Osteoblast (primary cell): ENCODE measurements around the gene SYNPO. TPM values are rescaled to one million over a fixed set of nuclear protein-coding genes. Genes with fewer than 3 reads are reported as not detected.

ENCODE experiments used
- DNase-seq: peaks from one replicate; pipeline ENCODE4 v3.0.0; 2011; ENCODE audit warnings: low spot score, mixed read lengths; ENCODE audit not compliant: insufficient read length; ENCODE audit errors: missing footprints
- H2AFZ ChIP-seq: 2 replicates; pipeline ENCODE4 v1.6.0; 2011; ENCODE audit warnings: mild to moderate bottlenecking, low read length
- H3K27ac ChIP-seq: 2 replicates; pipeline ENCODE4 v1.5.1; 2011; ENCODE audit warnings: mild to moderate bottlenecking, low read depth, low read length, moderate library complexity
- H3K27me3 ChIP-seq: 2 replicates; pipeline ENCODE4 v1.6.0; 2012; ENCODE audit warnings: mild to moderate bottlenecking, control low read depth, inconsistent platforms, low read length, moderate library complexity; ENCODE audit not compliant: insufficient read depth
- H3K36me3 ChIP-seq: 2 replicates; pipeline ENCODE4 v1.5.1; 2011; ENCODE audit warnings: mild to moderate bottlenecking, low read length, control low read depth, moderate library complexity; ENCODE audit not compliant: insufficient read depth
- H3K4me1 ChIP-seq: 2 replicates; pipeline ENCODE4 v1.5.1; 2011; ENCODE audit warnings: mild to moderate bottlenecking, low read length, control low read depth, moderate library complexity; ENCODE audit not compliant: insufficient read depth
- H3K4me2 ChIP-seq: 2 replicates; pipeline ENCODE4 v1.6.0; 2011; ENCODE audit warnings: mild to moderate bottlenecking, low read length; ENCODE audit not compliant: insufficient read depth
- H3K4me3 ChIP-seq: fragments of 200-600 bp; sonication (generic); 3 replicates; pipeline ENCODE4 v1.5.1; 2012; ENCODE audit warnings: mild to moderate bottlenecking, low read length, inconsistent platforms; ENCODE audit not compliant: insufficient read depth
- H3K79me2 ChIP-seq: 2 replicates; pipeline ENCODE4 v1.6.0; 2012; ENCODE audit warnings: mild to moderate bottlenecking, low read length, control low read depth, inconsistent platforms; ENCODE audit not compliant: insufficient read depth
- H3K9me3 ChIP-seq: 2 replicates; pipeline ENCODE4 v1.5.1; 2011; ENCODE audit warnings: low read depth, low read length, control low read depth
- H4K20me1 ChIP-seq: 2 replicates; pipeline ENCODE4 v1.6.0; 2012; ENCODE audit warnings: mild to moderate bottlenecking, low read length, control low read depth; ENCODE audit not compliant: insufficient read depth
- total RNA-seq: library from RNA; depleted of rRNA; stranded (reverse); fragments of >200 nt; gene quantifications from 2 replicates; pipeline ENCODE4 v1.2.3, GENCODE V29; 2012
- TF ChIP-seq, protein P1 (sequence below): IDR thresholded peaks from 2 replicates; pipeline ENCODE4 v1.5.1; 2011; ENCODE audit warnings: mild to moderate bottlenecking, low read depth, low read length, moderate library complexity; ENCODE audit errors: extremely low read depth

The SYNPO gene
- total RNA-seq, 1 donor: 4.0 TPM

DNA sequence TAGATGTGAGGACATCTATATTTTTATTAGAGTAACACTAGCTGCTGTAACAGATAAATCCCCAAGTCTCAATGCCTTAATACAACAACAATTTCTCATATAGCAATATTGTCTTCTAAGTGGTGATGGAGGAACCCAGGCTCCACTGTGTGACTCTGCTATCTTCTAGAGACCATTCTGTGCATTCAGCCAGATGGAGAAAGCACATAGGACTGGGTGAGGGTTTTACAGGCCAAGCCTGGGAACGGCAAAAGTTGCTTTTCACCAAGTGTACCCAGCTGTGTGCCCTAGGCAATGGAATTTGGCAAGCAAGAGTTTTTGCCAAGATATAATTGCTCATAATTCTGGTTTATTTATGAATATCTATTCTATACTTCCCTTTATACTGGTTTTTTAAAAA is 48.7 kb downstream of the SYNPO start:
- TF ChIP-seq, protein P1, sequence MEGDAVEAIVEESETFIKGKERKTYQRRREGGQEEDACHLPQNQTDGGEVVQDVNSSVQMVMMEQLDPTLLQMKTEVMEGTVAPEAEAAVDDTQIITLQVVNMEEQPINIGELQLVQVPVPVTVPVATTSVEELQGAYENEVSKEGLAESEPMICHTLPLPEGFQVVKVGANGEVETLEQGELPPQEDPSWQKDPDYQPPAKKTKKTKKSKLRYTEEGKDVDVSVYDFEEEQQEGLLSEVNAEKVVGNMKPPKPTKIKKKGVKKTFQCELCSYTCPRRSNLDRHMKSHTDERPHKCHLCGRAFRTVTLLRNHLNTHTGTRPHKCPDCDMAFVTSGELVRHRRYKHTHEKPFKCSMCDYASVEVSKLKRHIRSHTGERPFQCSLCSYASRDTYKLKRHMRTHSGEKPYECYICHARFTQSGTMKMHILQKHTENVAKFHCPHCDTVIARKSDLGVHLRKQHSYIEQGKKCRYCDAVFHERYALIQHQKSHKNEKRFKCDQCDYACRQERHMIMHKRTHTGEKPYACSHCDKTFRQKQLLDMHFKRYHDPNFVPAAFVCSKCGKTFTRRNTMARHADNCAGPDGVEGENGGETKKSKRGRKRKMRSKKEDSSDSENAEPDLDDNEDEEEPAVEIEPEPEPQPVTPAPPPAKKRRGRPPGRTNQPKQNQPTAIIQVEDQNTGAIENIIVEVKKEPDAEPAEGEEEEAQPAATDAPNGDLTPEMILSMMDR: no peak
- Histone ChIP-seq H3K27ac (no peak overlapping the region), H3K9me3 (no peaks in the 10 kb centered on the region), H3K36me3 (peaks cover 37% of the 10 kb centered on the region), H3K27me3 (no peaks in the 10 kb centered on the region), H4K20me1 (peaks cover 11% of the 10 kb centered on the region), H3K4me3 (no peak overlapping the region), H2AFZ (no peak overlapping the region), H3K4me1 (peaks cover 2% of the 10 kb centered on the region), H3K4me2 (no peak overlapping the region), H3K79me2 (no peaks in the 10 kb centered on the region)
- no peak for DNase-seq

DNA sequence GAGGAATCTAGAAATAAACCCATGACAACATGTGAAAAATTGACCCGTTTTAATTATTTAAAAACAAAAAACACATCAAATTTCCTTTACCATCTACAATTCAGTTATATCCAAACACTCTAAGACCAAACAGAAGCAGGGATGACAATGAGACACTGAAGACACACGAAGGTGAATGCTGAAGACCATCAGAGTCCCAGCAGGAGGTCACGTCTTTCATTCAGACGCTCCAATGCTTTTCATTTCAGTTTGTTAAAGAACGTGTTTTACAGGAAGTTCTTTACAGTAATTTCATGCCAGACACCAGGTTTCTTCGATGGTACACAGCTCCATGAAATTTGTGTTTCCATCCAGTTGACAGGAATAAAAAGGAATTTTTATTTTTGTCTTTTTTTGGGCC is 50.3 kb downstream of the SYNPO start:
- Histone ChIP-seq H3K4me3 (no peak overlapping the region), H4K20me1 (peaks cover 23% of the 10 kb centered on the region), H3K79me2 (no peaks in the 10 kb centered on the region), H3K36me3 (peaks cover 53% of the 10 kb centered on the region), H3K27me3 (no peaks in the 10 kb centered on the region), H3K4me1 (peaks cover 12% of the 10 kb centered on the region), H2AFZ (no peak overlapping the region), H3K9me3 (no peaks in the 10 kb centered on the region), H3K27ac (no peak overlapping the region), H3K4me2 (no peak overlapping the region)
- DNase-seq: peak; percentile 31
- TF ChIP-seq, protein P1: no peak

DNA sequence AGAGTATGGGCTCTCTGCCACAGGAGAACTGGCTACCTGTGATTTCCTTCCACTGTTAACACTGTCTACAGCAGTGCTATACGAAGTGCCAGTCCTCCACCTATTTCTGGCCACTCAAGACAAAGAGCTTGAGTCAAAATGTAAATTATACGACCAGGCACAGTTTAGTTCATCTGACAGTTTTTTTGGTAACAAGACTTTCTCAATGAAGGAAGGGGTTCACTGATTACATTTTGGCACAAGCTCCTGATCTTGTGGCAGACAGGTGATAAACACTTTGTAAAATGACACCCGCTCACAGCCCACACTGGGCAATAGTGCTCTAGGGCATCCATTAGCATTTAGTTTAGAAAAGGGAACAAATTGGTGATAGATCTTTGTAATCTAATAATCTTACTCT is 51.8 kb downstream of the SYNPO start:
- Histone ChIP-seq H3K4me3 (no peak overlapping the region), H4K20me1 (peaks cover 23% of the 10 kb centered on the region), H3K27ac (no peak overlapping the region), H3K27me3 (no peaks in the 10 kb centered on the region), H3K4me2 (no peak overlapping the region), H3K9me3 (no peaks in the 10 kb centered on the region), H3K36me3 (peaks cover 69% of the 10 kb centered on the region), H3K79me2 (no peaks in the 10 kb centered on the region), H2AFZ (no peak overlapping the region), H3K4me1 (peaks cover 12% of the 10 kb centered on the region)
- TF ChIP-seq, protein P1: no peak
- DNase-seq: no peak

DNA sequence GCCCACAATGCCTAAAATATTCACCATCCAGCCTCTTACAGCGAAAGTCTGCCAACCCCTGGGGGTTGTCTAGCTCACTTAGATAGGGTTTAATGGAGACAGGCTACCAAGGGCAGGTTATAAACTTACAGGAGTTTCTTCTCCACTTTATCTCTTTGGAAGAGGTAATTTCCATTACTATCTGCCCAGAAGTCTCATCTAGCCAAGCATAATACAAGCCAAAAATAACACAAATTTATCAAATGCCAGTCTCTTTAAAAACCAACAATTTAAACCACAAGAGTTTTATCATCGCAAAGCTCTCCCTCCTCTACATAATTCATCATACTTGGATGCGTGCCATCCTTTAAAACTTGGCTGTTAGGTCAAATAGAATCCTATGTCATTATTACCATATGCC is 54.2 kb downstream of the SYNPO start:
- H2AFZ ChIP-seq: no peak overlapping the region
- TF ChIP-seq, protein P1: no peak
- H3K4me1 ChIP-seq: peaks cover 21% of the 10 kb centered on the region
- DNase-seq: no peak
- H3K27ac ChIP-seq: peak overlapping the region; percentile 9
- H4K20me1 ChIP-seq: peaks cover 35% of the 10 kb centered on the region
- H3K36me3 ChIP-seq: peaks cover 86% of the 10 kb centered on the region
- H3K27me3 ChIP-seq: no peaks in the 10 kb centered on the region
- H3K79me2 ChIP-seq: peaks cover 15% of the 10 kb centered on the region
- peak overlapping the region; percentile 31 for H3K4me2 ChIP-seq
- H3K4me3 ChIP-seq: no peak overlapping the region
- H3K9me3 ChIP-seq: no peaks in the 10 kb centered on the region
